ENCODE measurements around the gene IFT88. TPM values are rescaled to one million over a fixed set of nuclear protein-coding genes. Genes with fewer than 3 reads are reported as not detected.

The IFT88 gene
- polyA plus RNA-seq, 3 donors = 2.9 to 4.5 (median 4.1) TPM

- peaks cover 0 to 3% (median 0%) of the 10 kb centered on the region in 3 donors for H3K27me3 Mint-ChIP-seq (ENCODE audit: low read depth in 3 of 3)
- no peaks in the 10 kb centered on the region for H3K9me3 Mint-ChIP-seq
- no CpG with 5 or more reads among the region's 3 CpGs for WGBS (ENCODE audit: insufficient coverage)
- H3K27ac ChIP-seq (ENCODE audit: low read depth in 1 of 2, low read length in 2 of 2) = no peak overlapping the region
- TF ChIP-seq CTCF (IDR thresholded peaks at IDR 0.05) = no peak
- H3K36me3 ChIP-seq (replicated peaks in 1 of 2; ENCODE audit: control insufficient read depth in 1 of 2, insufficient read depth in 2 of 2, low read length in 2 of 2) = no peaks in the 10 kb centered on the region
- no peak overlapping the region for H3K27ac Mint-ChIP-seq
- peaks cover 0 to 3% of the 10 kb centered on the region in 2 donors for H3K36me3 Mint-ChIP-seq
- intact Hi-C loops (cut with micrococcal nuclease) = no loop called here
- no peak for DNase-seq
- peaks cover 6% of the 10 kb centered on the region for H3K4me1 Mint-ChIP-seq
- H3K4me1 ChIP-seq (ENCODE audit: control insufficient read depth in 1 of 2, insufficient read depth in 2 of 2, low read length in 2 of 2) = no peaks in the 10 kb centered on the region
- no peaks in the 10 kb centered on the region for H3K27me3 ChIP-seq (ENCODE audit: control insufficient read depth in 2 of 2, insufficient read depth in 2 of 2, low read length in 2 of 2)
- no peaks in the 10 kb centered on the region for H4K20me1 ChIP-seq (ENCODE audit: insufficient read depth, low read length)
- no peak overlapping the region for H3K9ac ChIP-seq (ENCODE audit: insufficient read depth, low read length, poor library complexity, severe bottlenecking)
- H3K4me3 Mint-ChIP-seq = no peak overlapping the region
- H3K9me3 ChIP-seq (replicated peaks in 1 of 2; ENCODE audit: control insufficient read depth in 1 of 2, insufficient read depth in 1 of 2, low read length in 2 of 2) = no peaks in the 10 kb centered on the region
- H3K4me2 ChIP-seq (replicated peaks; ENCODE audit: extremely low read depth, low read length, poor library complexity, severe bottlenecking) = no peak overlapping the region
- no peaks in the 10 kb centered on the region for H3K79me2 ChIP-seq (ENCODE audit: insufficient read depth, low read length)
- H3K4me3 ChIP-seq (replicated peaks in 1 of 3; ENCODE audit: low read depth in 2 of 3, low read length in 3 of 3) = no peak overlapping the region
- H2AFZ ChIP-seq (ENCODE audit: insufficient read depth, low read depth, low read length, poor library complexity, severe bottlenecking) = no peak overlapping the region
Observed at GRCh38 chr13:20689291-20689690, 122.3 kb downstream of the IFT88 start.

- Histone ChIP-seq H3K4me2 (replicated peaks; ENCODE audit: extremely low read depth, low read length, poor library complexity, severe bottlenecking) (no peak overlapping the region), H3K9ac (ENCODE audit: insufficient read depth, low read length, poor library complexity, severe bottlenecking) (no peak overlapping the region), H3K27ac (ENCODE audit: low read depth in 1 of 2, low read length in 2 of 2) (no peak overlapping the region), H3K4me3 (replicated peaks in 1 of 3; ENCODE audit: low read depth in 2 of 3, low read length in 3 of 3) (no peak overlapping the region), H3K9me3 (replicated peaks in 1 of 2; ENCODE audit: control insufficient read depth in 1 of 2, insufficient read depth in 1 of 2, low read length in 2 of 2) (no peaks in the 10 kb centered on the region), H3K4me1 (ENCODE audit: control insufficient read depth in 1 of 2, insufficient read depth in 2 of 2, low read length in 2 of 2) (no peaks in the 10 kb centered on the region), H3K79me2 (ENCODE audit: insufficient read depth, low read length) (no peaks in the 10 kb centered on the region), H3K36me3 (replicated peaks in 1 of 2; ENCODE audit: control insufficient read depth in 1 of 2, insufficient read depth in 2 of 2, low read length in 2 of 2) (no peaks in the 10 kb centered on the region), H3K27me3 (ENCODE audit: control insufficient read depth in 2 of 2, insufficient read depth in 2 of 2, low read length in 2 of 2) (no peaks in the 10 kb centered on the region), H2AFZ (ENCODE audit: insufficient read depth, low read depth, low read length, poor library complexity, severe bottlenecking) (no peak overlapping the region), H4K20me1 (ENCODE audit: insufficient read depth, low read length) (no peaks in the 10 kb centered on the region)
- Mint-ChIP-seq H3K4me1 (peaks cover 3% of the 10 kb centered on the region), H3K27ac (no peak overlapping the region), H3K4me3 (no peak overlapping the region), H3K9me3 (no peaks in the 10 kb centered on the region), H3K36me3 (peaks cover 0 to 3% of the 10 kb centered on the region in 2 donors), H3K27me3 (ENCODE audit: low read depth in 3 of 3) (peaks cover 0 to 6% (median 0%) of the 10 kb centered on the region in 3 donors)
- intact Hi-C loops (cut with micrococcal nuclease) = loop anchor here in 1 of 2 donors (10.0 kb wide), 1 partner anchor 197 kb away; no protein-coding TSS in a partner anchor
- TF ChIP-seq CTCF (IDR thresholded peaks at IDR 0.05) = no peak
- no CpG with 5 or more reads among the region's 4 CpGs for WGBS (ENCODE audit: insufficient coverage)
- DNase-seq = no peak
Observed at GRCh38 chr13:20691616-20692015, 124.7 kb downstream of the IFT88 start.
